GM12878 (cell line): ENCODE data around the gene WDFY3. TPM values are rescaled to one million over a fixed set of nuclear protein-coding genes. Genes with fewer than 3 reads are reported as not detected.

ENCODE experiments used
- ATAC-seq: fragments of 200-7000 bp; cut with Tn5 transposase; 3 replicates; pipeline ENCODE4 v1.9.1; 2020; ENCODE audit warnings: mild to moderate bottlenecking, moderate library complexity
- BruUV-seq: library from RNA; stranded (reverse); fragments of 400-500 nt; replicated peaks from 2 replicates; lab custom pipeline; 2021; lab: Mats Ljungman, UMichigan
- CTCF ChIA-PET: fragments of 300-600 bp; sonication (Branson Sonifier 250); formaldehyde crosslinking; extraction: SDS; loops from one replicate; lab custom pipeline; 2021; ENCODE audit warnings: inconsistent platforms; lab: Yijun Ruan, JAX
- POLR2A ChIA-PET: fragments of 350-600 bp; formaldehyde crosslinking; extraction: SDS; loops from one replicate; lab custom pipeline; 2021; ENCODE audit warnings: inconsistent platforms; lab: Charles Lee
- RAD21 ChIA-PET: fragments of 300-600 bp; sonication (Branson Sonifier 250); formaldehyde crosslinking; loops from one replicate; lab custom pipeline; 2023; ENCODE audit warnings: antibody characterized with exemption; ENCODE audit not compliant: unreplicated experiment; lab: Charles Lee
- SMC1A ChIA-PET: fragments of 300-600 bp; sonication (Branson Sonifier 250); formaldehyde crosslinking; loops from one replicate; lab custom pipeline; 2023; ENCODE audit not compliant: unreplicated experiment, uncharacterized antibody; lab: Charles Lee
- DNase-seq: peaks from one replicate; pipeline ENCODE4 v3.0.0-alpha.2; 2011; ENCODE audit warnings: low read depth, low spot score
- FAIRE-seq: peaks from 3 replicates; lab custom pipeline; 2011; peaks lifted over from hg19 to GRCh38; lab: Jason Lieb, UNC
- H2AFZ ChIP-seq: 2 replicates; pipeline ENCODE4 v1.6.0; 2011; ENCODE audit warnings: low read depth, low read length, control low read depth; ENCODE audit not compliant: control insufficient read depth
- H3K27ac ChIP-seq: 2 replicates; pipeline ENCODE4 v1.5.1; 2011; ENCODE audit warnings: control low read depth; ENCODE audit not compliant: control insufficient read depth, insufficient read depth
- H3K27me3 ChIP-seq, 2 experiments: replicated peaks in 1 of 2; 2 replicates each; pipeline versions ENCODE4 v1.6.0 to v1.6.1; 2011; ENCODE audit warnings: low read length in 1 of 2; ENCODE audit not compliant: control insufficient read depth in 2 of 2, insufficient read depth in 2 of 2
- H3K36me3 ChIP-seq, 2 experiments: 2 replicates each; pipeline ENCODE4 v1.5.1; 2011; ENCODE audit warnings: low read length in 1 of 2; ENCODE audit not compliant: control insufficient read depth in 2 of 2, insufficient read depth in 2 of 2
- H3K4me1 ChIP-seq: 2 replicates; pipeline ENCODE4 v1.6.1; 2011; ENCODE audit warnings: mild to moderate bottlenecking, low read length, moderate library complexity, mixed read lengths; ENCODE audit not compliant: control insufficient read depth, insufficient read depth
- H3K4me2 ChIP-seq: 2 replicates; pipeline ENCODE4 v1.6.0; 2011; ENCODE audit warnings: control low read depth; ENCODE audit not compliant: control insufficient read depth, insufficient read depth
- H3K4me3 ChIP-seq: fragments of 200-600 bp; sonication (generic); 2 replicates; pipeline ENCODE4 v1.5.1; 2016
- H3K79me2 ChIP-seq: 2 replicates; pipeline ENCODE4 v1.6.0; 2011; ENCODE audit warnings: low read length; ENCODE audit not compliant: control insufficient read depth, insufficient read depth
- H3K9ac ChIP-seq: 2 replicates; pipeline ENCODE4 v1.8.0; 2011; ENCODE audit warnings: low read length, control low read depth, mixed read lengths; ENCODE audit not compliant: control insufficient read depth, insufficient read depth
- H3K9me3 ChIP-seq: replicated peaks from 3 replicates; pipeline ENCODE4 v1.5.1; 2011; ENCODE audit warnings: mild to moderate bottlenecking, low read length; ENCODE audit not compliant: control insufficient read depth, insufficient read depth
- H4K20me1 ChIP-seq: 2 replicates; pipeline ENCODE4 v1.6.0; 2011; ENCODE audit not compliant: control insufficient read depth, insufficient read depth
- MTA2 ChIP-seq: fragments of 450-650 bp; IDR thresholded peaks from 2 replicates; pipeline ENCODE4 v1.6.1; 2016; ENCODE audit warnings: low read depth, mild to moderate bottlenecking, moderate library complexity
- NR2C1 ChIP-seq: fragments of 450-650 bp; IDR thresholded peaks from 2 replicates; pipeline ENCODE4 v1.6.1; 2017; ENCODE audit warnings: antibody characterized with exemption, mild to moderate bottlenecking, moderate library complexity
- REST ChIP-seq: IDR thresholded peaks from 2 replicates; pipeline ENCODE4 v1.6.1; 2012; ENCODE audit warnings: mild to moderate bottlenecking, low read depth, low read length
- STAT1 ChIP-seq: fragments of 450-650 bp; conservative IDR thresholded peaks from 2 replicates; pipeline ENCODE4 v1.6.1; 2014; ENCODE audit warnings: antibody characterized with exemption, mild to moderate bottlenecking
- TARDBP ChIP-seq: IDR thresholded peaks from 2 replicates; pipeline ENCODE4 v1.6.1; 2016; ENCODE audit warnings: borderline replicate concordance
- ZSCAN29 ChIP-seq: fragments of 450-650 bp; IDR thresholded peaks from 2 replicates; pipeline ENCODE4 v1.6.1; 2017; ENCODE audit warnings: mild to moderate bottlenecking, moderate library complexity
- WGBS: methylation state at CpG from one replicate; pipeline ENCODE4 v1.1.6; 2016; ENCODE audit warnings: low lambda C conversion rate; ENCODE audit not compliant: insufficient replicate concordance, insufficient coverage; ENCODE audit errors: missing lambda C conversion rate; 5-methylcytosine and 5-hydroxymethylcytosine counted together
- in situ Hi-C: fragments of 300-500 bp; cut with MboI; formaldehyde crosslinking; loops from 9 replicates; pipeline ENCODE4 v1.14.3; 2018; ENCODE audit warnings: mixed read lengths
- intact Hi-C: fragments of 100-400 bp; cut with micrococcal nuclease; formaldehyde crosslinking; loops from one replicate; pipeline ENCODE4 v1.14.2; 2022; ENCODE audit not compliant: unreplicated experiment
- polyA plus RNA-seq, 11 experiments: library from polyadenylated mRNA; depleted of rRNA in 4 of 11; unstranded in 6 of 11; stranded (reverse) in 5 of 11; fragments of >200 nt; fragmentation: Nextera tagmentation in 4 of 11; fragmentation: Illumina TruSeq in 1 of 11; extraction: Ambion mirVana in 4 of 11; extraction: Trizol in 1 of 11; gene quantifications; 1 replicate in 1 of 11; 2 replicates in 10 of 11; pipeline versions ENCODE4 v1.2.1 to v1.2.3, GENCODE V29; 2011 to 2016; ENCODE audit warnings: inconsistent platforms in 2 of 11, missing spikeins in 2 of 11, low read depth in 1 of 11
- total RNA-seq, 4 experiments: library from RNA; depleted of rRNA in 3 of 4; stranded (reverse); fragments of >200 nt in 3 of 4; fragmentation: Illumina TruSeq in 1 of 4; extraction: Trizol in 1 of 4; gene quantifications; 2 replicates each; pipeline versions ENCODE4 v1.2.1 to v1.2.3, GENCODE V29; 2013 to 2021
- TF ChIP-seq, protein P1 (sequence below): fragments of 150-350 bp; IDR thresholded peaks from 2 replicates; pipeline ENCODE4 v1.6.1; 2016; ENCODE audit warnings: low read depth, low read length

Gene WDFY3
- total and polyA plus RNA-seq, 10 of the 15 experiments (the other 5 are each of a cell fraction or from before 2014, with no cell fraction given): 0.01 to 0.23 (median 0.12) TPM; not detected in 2

DNA sequence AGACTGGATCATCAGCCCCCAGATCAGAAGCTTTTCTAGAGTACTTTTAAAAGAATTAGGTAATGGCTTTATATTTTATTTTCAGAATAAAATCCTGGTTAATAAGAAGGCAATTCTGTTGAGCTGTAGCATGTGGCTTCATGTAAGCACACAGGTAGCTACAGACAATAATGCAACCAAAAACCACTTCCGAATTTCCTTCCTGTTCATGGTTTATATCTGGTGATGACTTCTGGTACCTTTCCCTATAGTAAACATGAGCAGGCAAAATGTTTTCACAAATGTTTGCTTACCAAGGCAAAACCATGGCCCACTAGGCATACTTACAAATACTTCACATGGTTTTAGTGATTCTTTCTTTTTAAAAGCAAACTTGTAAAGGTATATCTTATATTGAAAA is 239.0 kb downstream of the WDFY3 start:
- TF ChIP-seq STAT1 (no peak), TARDBP (no peak), ZSCAN29 (no peak), MTA2 (no peak), REST (no peak), NR2C1 (no peak)
- TF ChIP-seq, protein P1, sequence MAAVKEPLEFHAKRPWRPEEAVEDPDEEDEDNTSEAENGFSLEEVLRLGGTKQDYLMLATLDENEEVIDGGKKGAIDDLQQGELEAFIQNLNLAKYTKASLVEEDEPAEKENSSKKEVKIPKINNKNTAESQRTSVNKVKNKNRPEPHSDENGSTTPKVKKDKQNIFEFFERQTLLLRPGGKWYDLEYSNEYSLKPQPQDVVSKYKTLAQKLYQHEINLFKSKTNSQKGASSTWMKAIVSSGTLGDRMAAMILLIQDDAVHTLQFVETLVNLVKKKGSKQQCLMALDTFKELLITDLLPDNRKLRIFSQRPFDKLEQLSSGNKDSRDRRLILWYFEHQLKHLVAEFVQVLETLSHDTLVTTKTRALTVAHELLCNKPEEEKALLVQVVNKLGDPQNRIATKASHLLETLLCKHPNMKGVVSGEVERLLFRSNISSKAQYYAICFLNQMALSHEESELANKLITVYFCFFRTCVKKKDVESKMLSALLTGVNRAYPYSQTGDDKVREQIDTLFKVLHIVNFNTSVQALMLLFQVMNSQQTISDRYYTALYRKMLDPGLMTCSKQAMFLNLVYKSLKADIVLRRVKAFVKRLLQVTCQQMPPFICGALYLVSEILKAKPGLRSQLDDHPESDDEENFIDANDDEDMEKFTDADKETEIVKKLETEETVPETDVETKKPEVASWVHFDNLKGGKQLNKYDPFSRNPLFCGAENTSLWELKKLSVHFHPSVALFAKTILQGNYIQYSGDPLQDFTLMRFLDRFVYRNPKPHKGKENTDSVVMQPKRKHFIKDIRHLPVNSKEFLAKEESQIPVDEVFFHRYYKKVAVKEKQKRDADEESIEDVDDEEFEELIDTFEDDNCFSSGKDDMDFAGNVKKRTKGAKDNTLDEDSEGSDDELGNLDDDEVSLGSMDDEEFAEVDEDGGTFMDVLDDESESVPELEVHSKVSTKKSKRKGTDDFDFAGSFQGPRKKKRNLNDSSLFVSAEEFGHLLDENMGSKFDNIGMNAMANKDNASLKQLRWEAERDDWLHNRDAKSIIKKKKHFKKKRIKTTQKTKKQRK: no peak
- TF ChIP-seq, all 136 proteins: peak for 0
- no peaks in the 10 kb centered on the region for H3K27me3 ChIP-seq
- no peaks in the 10 kb centered on the region for H3K79me2 ChIP-seq
- WGBS: 41% methylated on average over 1 of the region's 1 CpG
- in situ Hi-C loops: no loop called here
- H3K4me1 ChIP-seq: no peaks in the 10 kb centered on the region
- H2AFZ ChIP-seq: no peak overlapping the region
- BruUV-seq: no TSS peak
- H3K4me3 ChIP-seq: no peak overlapping the region
- H3K36me3 ChIP-seq: no peaks in the 10 kb centered on the region
- no peak overlapping the region for H3K27ac ChIP-seq
- ATAC-seq: no peak
- no peak for DNase-seq
- no peak overlapping the region for H3K4me2 ChIP-seq
- intact Hi-C loops: no loop called here
- FAIRE-seq: no peak
- POLR2A ChIA-PET: no interaction called here
- RAD21 ChIA-PET: no interaction called here
- no peaks in the 10 kb centered on the region for H4K20me1 ChIP-seq
- SMC1A ChIA-PET: no interaction called here
- no peaks in the 10 kb centered on the region for H3K9me3 ChIP-seq
- CTCF ChIA-PET: no interaction called here
- H3K9ac ChIP-seq: no peak overlapping the region
